GM12878 (cell line): ENCODE data around the gene MAPK9. TPM values are rescaled to one million over a fixed set of nuclear protein-coding genes. Genes with fewer than 3 reads are reported as not detected.
"Not testable (repeated sequence)": the region's sequence is repeated elsewhere in the genome, so short reads cannot be mapped to it uniquely, and the experiment has no call there.

ENCODE experiments used
- ATAC-seq: fragments of 200-7000 bp; cut with Tn5 transposase; 3 replicates; pipeline ENCODE4 v1.9.1; 2020; ENCODE audit warnings: mild to moderate bottlenecking, moderate library complexity
- BruUV-seq: library from RNA; stranded (reverse); fragments of 400-500 nt; replicated peaks from 2 replicates; lab custom pipeline; 2021; lab: Mats Ljungman, UMichigan
- CTCF ChIA-PET: fragments of 300-600 bp; sonication (Branson Sonifier 250); formaldehyde crosslinking; extraction: SDS; loops from one replicate; lab custom pipeline; 2021; ENCODE audit warnings: inconsistent platforms; lab: Yijun Ruan, JAX
- POLR2A ChIA-PET: fragments of 350-600 bp; formaldehyde crosslinking; extraction: SDS; loops from one replicate; lab custom pipeline; 2021; ENCODE audit warnings: inconsistent platforms; lab: Charles Lee
- RAD21 ChIA-PET: fragments of 300-600 bp; sonication (Branson Sonifier 250); formaldehyde crosslinking; loops from one replicate; lab custom pipeline; 2023; ENCODE audit warnings: antibody characterized with exemption; ENCODE audit not compliant: unreplicated experiment; lab: Charles Lee
- SMC1A ChIA-PET: fragments of 300-600 bp; sonication (Branson Sonifier 250); formaldehyde crosslinking; loops from one replicate; lab custom pipeline; 2023; ENCODE audit not compliant: unreplicated experiment, uncharacterized antibody; lab: Charles Lee
- DNase-seq: peaks from one replicate; pipeline ENCODE4 v3.0.0-alpha.2; 2011; ENCODE audit warnings: low read depth, low spot score
- FAIRE-seq: peaks from 3 replicates; lab custom pipeline; 2011; peaks lifted over from hg19 to GRCh38; lab: Jason Lieb, UNC
- H2AFZ ChIP-seq: 2 replicates; pipeline ENCODE4 v1.6.0; 2011; ENCODE audit warnings: low read depth, low read length, control low read depth; ENCODE audit not compliant: control insufficient read depth
- H3K27ac ChIP-seq: 2 replicates; pipeline ENCODE4 v1.5.1; 2011; ENCODE audit warnings: control low read depth; ENCODE audit not compliant: control insufficient read depth, insufficient read depth
- H3K27me3 ChIP-seq, 2 experiments: replicated peaks in 1 of 2; 2 replicates each; pipeline versions ENCODE4 v1.6.0 to v1.6.1; 2011; ENCODE audit warnings: low read length in 1 of 2; ENCODE audit not compliant: control insufficient read depth in 2 of 2, insufficient read depth in 2 of 2
- H3K36me3 ChIP-seq, 2 experiments: 2 replicates each; pipeline ENCODE4 v1.5.1; 2011; ENCODE audit warnings: low read length in 1 of 2; ENCODE audit not compliant: control insufficient read depth in 2 of 2, insufficient read depth in 2 of 2
- H3K4me1 ChIP-seq: 2 replicates; pipeline ENCODE4 v1.6.1; 2011; ENCODE audit warnings: mild to moderate bottlenecking, low read length, moderate library complexity, mixed read lengths; ENCODE audit not compliant: control insufficient read depth, insufficient read depth
- H3K4me2 ChIP-seq: 2 replicates; pipeline ENCODE4 v1.6.0; 2011; ENCODE audit warnings: control low read depth; ENCODE audit not compliant: control insufficient read depth, insufficient read depth
- H3K4me3 ChIP-seq: fragments of 200-600 bp; sonication (generic); 2 replicates; pipeline ENCODE4 v1.5.1; 2016
- H3K79me2 ChIP-seq: 2 replicates; pipeline ENCODE4 v1.6.0; 2011; ENCODE audit warnings: low read length; ENCODE audit not compliant: control insufficient read depth, insufficient read depth
- H3K9ac ChIP-seq: 2 replicates; pipeline ENCODE4 v1.8.0; 2011; ENCODE audit warnings: low read length, control low read depth, mixed read lengths; ENCODE audit not compliant: control insufficient read depth, insufficient read depth
- H3K9me3 ChIP-seq: replicated peaks from 3 replicates; pipeline ENCODE4 v1.5.1; 2011; ENCODE audit warnings: mild to moderate bottlenecking, low read length; ENCODE audit not compliant: control insufficient read depth, insufficient read depth
- H4K20me1 ChIP-seq: 2 replicates; pipeline ENCODE4 v1.6.0; 2011; ENCODE audit not compliant: control insufficient read depth, insufficient read depth
- STAT3 ChIP-seq: IDR thresholded peaks from 2 replicates; pipeline ENCODE4 v1.6.1; 2011; ENCODE audit warnings: low read depth, low read length, improper control_type of control experiment
- ZNF274 ChIP-seq: IDR thresholded peaks from one replicate; pipeline ENCODE4 v1.8.0; 2011; ENCODE audit not compliant: insufficient read length, insufficient read depth
- ZZZ3 ChIP-seq: IDR thresholded peaks from 2 replicates; pipeline ENCODE4 v1.6.1; 2011; ENCODE audit warnings: low read depth; ENCODE audit not compliant: control insufficient read depth, insufficient read length
- WGBS: methylation state at CpG from one replicate; pipeline ENCODE4 v1.1.6; 2016; ENCODE audit warnings: low lambda C conversion rate; ENCODE audit not compliant: insufficient replicate concordance, insufficient coverage; ENCODE audit errors: missing lambda C conversion rate; 5-methylcytosine and 5-hydroxymethylcytosine counted together
- in situ Hi-C: fragments of 300-500 bp; cut with MboI; formaldehyde crosslinking; loops from 9 replicates; pipeline ENCODE4 v1.14.3; 2018; ENCODE audit warnings: mixed read lengths
- intact Hi-C: fragments of 100-400 bp; cut with micrococcal nuclease; formaldehyde crosslinking; loops from one replicate; pipeline ENCODE4 v1.14.2; 2022; ENCODE audit not compliant: unreplicated experiment
- polyA plus RNA-seq, 11 experiments: library from polyadenylated mRNA; depleted of rRNA in 4 of 11; unstranded in 6 of 11; stranded (reverse) in 5 of 11; fragments of >200 nt; fragmentation: Nextera tagmentation in 4 of 11; fragmentation: Illumina TruSeq in 1 of 11; extraction: Ambion mirVana in 4 of 11; extraction: Trizol in 1 of 11; gene quantifications; 1 replicate in 1 of 11; 2 replicates in 10 of 11; pipeline versions ENCODE4 v1.2.1 to v1.2.3, GENCODE V29; 2011 to 2016; ENCODE audit warnings: inconsistent platforms in 2 of 11, missing spikeins in 2 of 11, low read depth in 1 of 11
- total RNA-seq, 4 experiments: library from RNA; depleted of rRNA in 3 of 4; stranded (reverse); fragments of >200 nt in 3 of 4; fragmentation: Illumina TruSeq in 1 of 4; extraction: Trizol in 1 of 4; gene quantifications; 2 replicates each; pipeline versions ENCODE4 v1.2.1 to v1.2.3, GENCODE V29; 2013 to 2021
- TF ChIP-seq, protein P1 (sequence below): IDR thresholded peaks from 2 replicates; pipeline ENCODE4 v1.6.1; 2012; ENCODE audit warnings: low read length, inconsistent platforms
- TF ChIP-seq, protein P2 (sequence below): IDR thresholded peaks from 2 replicates; pipeline ENCODE4 v1.6.1; 2012; ENCODE audit warnings: low read depth, low read length, improper control_type of control experiment

The MAPK9 gene
- total and polyA plus RNA-seq, 10 of the 15 experiments (the other 5 are each of a cell fraction or from before 2014, with no cell fraction given), result 2.1 to 52.9 (median 21.7) TPM

DNA sequence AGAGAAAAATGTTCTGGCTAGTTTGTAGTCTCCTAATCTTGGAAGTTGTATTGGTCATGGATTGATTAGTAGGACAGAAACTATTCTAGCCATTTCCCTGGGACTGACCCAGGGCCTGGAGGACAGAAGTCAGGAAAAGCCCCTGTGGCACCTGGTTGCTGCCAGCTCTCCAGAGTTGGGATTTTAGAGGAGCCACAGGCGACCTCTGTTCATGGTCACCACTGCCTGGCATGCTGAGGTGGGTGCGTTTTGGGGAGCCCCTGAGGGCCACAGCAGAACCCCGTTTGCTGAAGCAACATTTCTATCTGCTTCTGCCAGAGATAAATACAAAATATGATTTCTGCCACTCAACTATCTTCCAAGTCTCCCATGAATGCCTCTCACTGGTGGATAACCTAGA, 7.6 kb upstream of the MAPK9 start:
- ATAC-seq (no peak), DNase-seq (no peak), FAIRE-seq (no peak)
- no TSS peak for BruUV-seq
- SMC1A ChIA-PET, result no interaction called here
- RAD21 ChIA-PET, result no interaction called here
- CTCF ChIA-PET, result no interaction called here
- Histone ChIP-seq H3K4me3 (no peak overlapping the region), H3K27ac (no peak overlapping the region), H2AFZ (no peak overlapping the region), H4K20me1 (no peaks in the 10 kb centered on the region), H3K36me3 (no peaks in the 10 kb centered on the region), H3K4me1 (no peaks in the 10 kb centered on the region), H3K9ac (no peak overlapping the region), H3K79me2 (no peaks in the 10 kb centered on the region), H3K4me2 (no peak overlapping the region), H3K27me3 (peaks cover 0 to 3% of the 10 kb centered on the region in 2 experiments; a peak in 1 of 4 replicates), H3K9me3 (no peaks in the 10 kb centered on the region)
- POLR2A ChIA-PET, result no interaction called here
- in situ Hi-C loops (no loop called here), intact Hi-C loops (no loop called here)
- 0% methylated on average over 3 of the region's 3 CpGs for WGBS
- TF ChIP-seq ZZZ3, result no peak
- TF ChIP-seq, protein P1, sequence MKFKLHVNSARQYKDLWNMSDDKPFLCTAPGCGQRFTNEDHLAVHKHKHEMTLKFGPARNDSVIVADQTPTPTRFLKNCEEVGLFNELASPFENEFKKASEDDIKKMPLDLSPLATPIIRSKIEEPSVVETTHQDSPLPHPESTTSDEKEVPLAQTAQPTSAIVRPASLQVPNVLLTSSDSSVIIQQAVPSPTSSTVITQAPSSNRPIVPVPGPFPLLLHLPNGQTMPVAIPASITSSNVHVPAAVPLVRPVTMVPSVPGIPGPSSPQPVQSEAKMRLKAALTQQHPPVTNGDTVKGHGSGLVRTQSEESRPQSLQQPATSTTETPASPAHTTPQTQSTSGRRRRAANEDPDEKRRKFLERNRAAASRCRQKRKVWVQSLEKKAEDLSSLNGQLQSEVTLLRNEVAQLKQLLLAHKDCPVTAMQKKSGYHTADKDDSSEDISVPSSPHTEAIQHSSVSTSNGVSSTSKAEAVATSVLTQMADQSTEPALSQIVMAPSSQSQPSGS, result no peak
- no peak for TF ChIP-seq STAT3
- TF ChIP-seq, protein P2, sequence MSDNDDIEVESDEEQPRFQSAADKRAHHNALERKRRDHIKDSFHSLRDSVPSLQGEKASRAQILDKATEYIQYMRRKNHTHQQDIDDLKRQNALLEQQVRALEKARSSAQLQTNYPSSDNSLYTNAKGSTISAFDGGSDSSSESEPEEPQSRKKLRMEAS, result no peak
- TF ChIP-seq ZNF274, result no peak

DNA sequence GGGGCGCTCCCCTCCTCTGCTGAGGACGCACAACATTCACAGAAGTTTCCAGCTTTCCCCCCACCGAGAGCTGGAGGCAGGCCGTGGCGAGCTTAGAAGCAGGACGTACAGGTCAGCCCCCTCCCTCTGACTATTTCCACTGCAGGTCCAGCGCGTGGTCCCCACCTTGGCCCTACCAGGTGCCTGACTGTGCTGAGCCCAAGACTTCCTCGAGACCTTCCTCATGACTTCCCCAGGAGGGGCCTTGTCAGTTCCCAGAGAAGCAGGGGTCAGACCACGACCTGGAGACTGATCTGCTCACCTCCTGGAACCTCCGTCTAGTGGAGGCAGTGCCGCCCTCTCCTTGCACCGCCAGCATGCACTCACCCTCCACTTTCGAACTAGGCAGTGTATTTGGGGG, 7.1 kb upstream of the MAPK9 start:
- H3K4me1 ChIP-seq, H3K4me2 ChIP-seq, BruUV-seq, ATAC-seq, CTCF ChIA-PET, H3K4me3 ChIP-seq, in situ Hi-C loops, H2AFZ ChIP-seq, H3K9ac ChIP-seq, H3K79me2 ChIP-seq, H3K36me3 ChIP-seq, POLR2A ChIA-PET, SMC1A ChIA-PET, H4K20me1 ChIP-seq, intact Hi-C loops, H3K27me3 ChIP-seq, H3K9me3 ChIP-seq, FAIRE-seq, DNase-seq, H3K27ac ChIP-seq, RAD21 ChIA-PET: not testable (repeated sequence)
- 59% methylated on average over 14 of the region's 14 CpGs for WGBS
